PC-3 (cell line): ENCODE data around the gene EMD. TPM values are rescaled to one million over a fixed set of nuclear protein-coding genes. Genes with fewer than 3 reads are reported as not detected.

Source experiments
- ATAC-seq: fragments of 200-7000 bp; cut with Tn5 transposase; 2 replicates; pipeline ENCODE4 v1.9.1; 2020; ENCODE audit warnings: mild to moderate bottlenecking, moderate library complexity
- BruUV-seq: library from RNA; stranded (reverse); fragments of 400-500 nt; replicated peaks from 2 replicates; lab custom pipeline; 2021; lab: Mats Ljungman, UMichigan
- CTCF ChIA-PET: fragments of 300-600 bp; sonication (Branson Sonifier 250); formaldehyde crosslinking; loops from one replicate; lab custom pipeline; 2022; ENCODE audit warnings: antibody characterized with exemption; lab: Charles Lee
- POLR2A ChIA-PET: fragments of 300-600 bp; sonication (Branson Sonifier 250); formaldehyde crosslinking; loops from one replicate; lab custom pipeline; 2022; ENCODE audit warnings: antibody characterized with exemption; ENCODE audit not compliant: unreplicated experiment; lab: Charles Lee
- DNase-seq: peaks from one replicate; pipeline ENCODE4 v3.0.0-alpha.2; 2015
- H2AFZ ChIP-seq: fragments of 300-600 bp; sonication (generic); 2 replicates; pipeline ENCODE4 v1.6.0; 2016; ENCODE audit warnings: antibody characterized with exemption, low read length
- H3F3A ChIP-seq: fragments of 300-600 bp; sonication (generic); one replicate; pipeline ENCODE4 v1.6.0; 2017; ENCODE audit warnings: antibody characterized with exemption, low read length, control low read depth, mild to moderate bottlenecking; ENCODE audit not compliant: unreplicated experiment
- H3K27ac ChIP-seq: fragments of 300-600 bp; sonication (generic); 2 replicates; pipeline ENCODE4 v1.5.1; 2016; ENCODE audit warnings: mild to moderate bottlenecking, low read length
- H3K27me3 ChIP-seq: fragments of 300-600 bp; sonication (generic); 2 replicates; pipeline ENCODE4 v1.6.1; 2016; ENCODE audit warnings: low read length, mixed read lengths
- H3K36me3 ChIP-seq: fragments of 300-600 bp; sonication (generic); 2 replicates; pipeline ENCODE4 v1.6.1; 2016; ENCODE audit warnings: low read depth, mixed run types, low read length, mixed read lengths
- H3K4me1 ChIP-seq: fragments of 300-600 bp; sonication (generic); 2 replicates; pipeline ENCODE4 v1.5.1; 2016; ENCODE audit warnings: low read length; ENCODE audit not compliant: insufficient read depth
- H3K4me2 ChIP-seq: fragments of 300-600 bp; sonication (generic); 2 replicates; pipeline ENCODE4 v1.6.0; 2016; ENCODE audit warnings: low read length
- H3K4me3 ChIP-seq: fragments of 300-600 bp; sonication (generic); 2 replicates; pipeline ENCODE4 v1.5.1; 2016; ENCODE audit warnings: mild to moderate bottlenecking, low read length, mixed read lengths
- H3K79me2 ChIP-seq: fragments of 300-600 bp; sonication (generic); 2 replicates; pipeline ENCODE4 v1.6.1; 2017; ENCODE audit warnings: low read length, mixed read lengths
- H3K9ac ChIP-seq: fragments of 300-600 bp; sonication (generic); 2 replicates; pipeline ENCODE4 v1.6.0; 2016; ENCODE audit warnings: mild to moderate bottlenecking, low read length
- H3K9me2 ChIP-seq: fragments of 300-600 bp; sonication (generic); replicated peaks from 2 replicates; pipeline ENCODE4 v1.6.1; 2016; ENCODE audit warnings: mixed run types, low read length, mixed read lengths
- H3K9me3 ChIP-seq: fragments of 300-600 bp; sonication (generic); 2 replicates; pipeline ENCODE4 v1.6.1; 2016; ENCODE audit warnings: low read length, mixed read lengths
- H4K20me1 ChIP-seq: fragments of 300-600 bp; sonication (generic); 2 replicates; pipeline ENCODE4 v1.6.1; 2016; ENCODE audit warnings: low read length, mixed read lengths
- EZH2 ChIP-seq: fragments of 300-600 bp; sonication (generic); IDR thresholded peaks from one replicate; pipeline ENCODE4 v1.6.1; 2017; ENCODE audit warnings: antibody characterized with exemption, mild to moderate bottlenecking, low read length; ENCODE audit not compliant: unreplicated experiment
- EZH2phosphoT487 ChIP-seq: fragments of 300-600 bp; sonication (generic); IDR thresholded peaks from 2 replicates; pipeline ENCODE4 v1.6.1; 2018; ENCODE audit warnings: mild to moderate bottlenecking, antibody characterized with exemption, low read length, borderline replicate concordance
- intact Hi-C: fragments of 100-400 bp; cut with micrococcal nuclease; formaldehyde crosslinking; loops from 2 replicates; pipeline ENCODE4 v1.9.0; 2023
- total RNA-seq: library from RNA; depleted of rRNA; stranded (reverse); fragments of >200 nt; gene quantifications from 2 replicates; pipeline ENCODE4 v1.2.3, GENCODE V29; 2014
- TF ChIP-seq, protein P1 (sequence below): fragments of 300-600 bp; sonication (generic); conservative IDR thresholded peaks from 2 replicates; pipeline ENCODE4 v1.5.1; 2017; ENCODE audit warnings: antibody characterized with exemption, low read depth, mild to moderate bottlenecking, low read length

Gene EMD
- total RNA-seq, 1 experiment from 2014 or later, result 46.8 TPM

DNA sequence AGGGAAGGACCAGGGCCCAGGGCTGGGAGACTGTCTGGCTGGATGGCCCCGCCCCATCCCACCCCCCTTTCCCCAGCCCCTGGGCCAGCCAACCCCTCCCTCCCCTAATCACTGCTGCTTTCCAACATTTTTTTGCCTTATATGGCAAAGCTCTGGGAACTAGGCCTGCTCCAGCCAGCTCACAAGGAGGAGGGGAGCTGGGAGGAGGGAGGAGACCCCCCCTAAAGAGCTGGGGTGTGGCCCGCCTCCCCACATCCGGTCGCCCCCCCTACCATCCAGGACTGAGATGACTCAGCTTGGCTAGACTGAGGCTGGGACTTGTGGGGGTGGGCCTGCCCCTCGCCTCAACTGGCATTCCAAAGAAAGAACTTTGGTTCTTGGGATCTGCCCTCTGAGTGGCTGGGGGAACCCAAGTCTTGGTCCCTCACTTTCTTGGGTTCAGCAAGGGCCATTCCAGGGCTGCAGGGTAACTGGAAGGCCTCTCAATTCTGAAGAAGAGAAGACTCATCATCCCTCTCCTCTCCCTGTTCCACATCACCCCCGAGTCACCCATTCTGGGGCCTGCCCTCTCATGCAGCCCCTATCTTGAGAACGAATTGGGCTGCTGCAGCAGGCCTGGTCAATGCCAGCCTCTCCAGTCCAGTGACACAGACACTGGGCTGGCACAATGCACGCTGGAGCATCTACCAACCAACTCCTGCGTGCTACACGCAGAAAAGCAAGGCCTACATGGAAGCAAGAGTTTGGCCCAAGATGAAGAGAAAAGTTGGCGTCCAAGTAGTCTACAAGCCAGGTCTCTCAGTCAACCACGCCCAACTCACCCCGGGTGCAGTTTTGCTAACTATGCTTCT, 9.4 kb upstream of the EMD start:
- H4K20me1 ChIP-seq, result peaks cover 27% of the 10 kb centered on the region
- DNase-seq, result peak; percentile 92

DNA sequence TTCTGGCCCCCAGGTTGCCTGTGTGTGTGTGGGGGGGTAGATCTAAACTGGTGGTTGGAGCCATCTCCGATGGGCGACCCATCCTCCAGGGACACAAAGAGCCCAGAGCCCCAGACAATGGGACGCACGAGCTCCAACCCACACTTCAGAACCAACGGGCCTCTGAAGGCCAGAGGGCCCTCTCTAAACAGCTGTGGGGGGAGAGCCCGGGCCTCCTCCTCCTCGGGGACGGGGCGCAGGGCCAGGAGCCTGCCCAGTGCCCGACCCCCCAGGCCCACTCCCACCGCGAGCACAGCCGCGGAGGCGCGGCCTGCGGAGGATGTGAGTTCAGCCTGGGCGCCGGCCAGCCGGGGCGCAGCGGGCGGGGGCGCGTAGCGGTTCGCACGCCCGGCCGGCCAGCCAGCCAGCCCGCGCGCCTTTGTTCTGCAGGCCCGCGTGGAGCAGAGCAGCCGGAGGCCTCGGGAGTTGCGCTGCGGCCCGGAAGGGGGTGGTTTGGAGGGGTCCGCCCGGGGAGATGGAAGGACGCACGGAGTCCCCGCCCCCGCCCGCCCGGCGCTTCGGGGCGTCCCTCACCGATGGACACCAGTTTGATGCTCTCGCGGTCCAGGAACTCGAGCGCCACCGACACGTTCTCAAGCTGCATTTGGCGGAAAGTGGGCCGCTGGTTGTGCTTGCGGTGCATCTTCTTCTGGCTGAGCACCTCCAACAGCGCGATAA, 8.6 kb upstream of the EMD start:
- no peaks in the 10 kb centered on the region for H3F3A ChIP-seq
- H3K9me3 ChIP-seq, result no peaks in the 10 kb centered on the region
- H3K36me3 ChIP-seq, result peaks cover 31% of the 10 kb centered on the region
- ATAC-seq, result no peak
- peak overlapping the region; percentile 83 for H3K4me3 ChIP-seq
- H3K9me2 ChIP-seq, result no peaks in the 10 kb centered on the region
- POLR2A ChIA-PET, result interaction anchor here (0.5 to 0.7 kb wide), 3 partner anchors 13 to 174 kb away, joined by 3 to 4 read pairs (median 3); no protein-coding TSS in a partner anchor
- BruUV-seq, result no TSS peak
- CTCF ChIA-PET, result no interaction called here
- H3K27me3 ChIP-seq, result no peaks in the 10 kb centered on the region
- peak overlapping the region; percentile 94 for H3K4me2 ChIP-seq
- H3K9ac ChIP-seq, result peak overlapping the region; percentile 91
- peak overlapping the region; percentile 97 for H3K27ac ChIP-seq
- H3K79me2 ChIP-seq, result peaks cover 88% of the 10 kb centered on the region
- no peak overlapping the region for H2AFZ ChIP-seq
- no peak for TF ChIP-seq EZH2phosphoT487
- TF ChIP-seq, protein P1, sequence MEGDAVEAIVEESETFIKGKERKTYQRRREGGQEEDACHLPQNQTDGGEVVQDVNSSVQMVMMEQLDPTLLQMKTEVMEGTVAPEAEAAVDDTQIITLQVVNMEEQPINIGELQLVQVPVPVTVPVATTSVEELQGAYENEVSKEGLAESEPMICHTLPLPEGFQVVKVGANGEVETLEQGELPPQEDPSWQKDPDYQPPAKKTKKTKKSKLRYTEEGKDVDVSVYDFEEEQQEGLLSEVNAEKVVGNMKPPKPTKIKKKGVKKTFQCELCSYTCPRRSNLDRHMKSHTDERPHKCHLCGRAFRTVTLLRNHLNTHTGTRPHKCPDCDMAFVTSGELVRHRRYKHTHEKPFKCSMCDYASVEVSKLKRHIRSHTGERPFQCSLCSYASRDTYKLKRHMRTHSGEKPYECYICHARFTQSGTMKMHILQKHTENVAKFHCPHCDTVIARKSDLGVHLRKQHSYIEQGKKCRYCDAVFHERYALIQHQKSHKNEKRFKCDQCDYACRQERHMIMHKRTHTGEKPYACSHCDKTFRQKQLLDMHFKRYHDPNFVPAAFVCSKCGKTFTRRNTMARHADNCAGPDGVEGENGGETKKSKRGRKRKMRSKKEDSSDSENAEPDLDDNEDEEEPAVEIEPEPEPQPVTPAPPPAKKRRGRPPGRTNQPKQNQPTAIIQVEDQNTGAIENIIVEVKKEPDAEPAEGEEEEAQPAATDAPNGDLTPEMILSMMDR, result no peak
- no peak for TF ChIP-seq EZH2
- peaks cover 27% of the 10 kb centered on the region for H4K20me1 ChIP-seq
- H3K4me1 ChIP-seq, result peaks cover 36% of the 10 kb centered on the region
- DNase-seq, result no peak
- intact Hi-C loops, result loop anchor here (10.0 kb wide), 1 partner anchor 396 kb away; the partner anchor contains the start of genes HCFC1 and TMEM187

More for the DNA sequence above, 9.4 kb upstream of the EMD start:
- peaks cover 30% of the 10 kb centered on the region for H3K4me1 ChIP-seq
- peak; percentile 20 for ATAC-seq
- CTCF ChIA-PET, result interaction anchor here (0.6 kb wide), 1 partner anchor 12 kb away, joined by 4 read pairs; no protein-coding TSS in a partner anchor
- H3K27ac ChIP-seq, result peak overlapping the region; percentile 97
- peak overlapping the region; percentile 83 for H3K4me3 ChIP-seq
- no peaks in the 10 kb centered on the region for H3K9me3 ChIP-seq
- TSS peak; percentile 96 for BruUV-seq
- H3K27me3 ChIP-seq, result no peaks in the 10 kb centered on the region
- peaks cover 87% of the 10 kb centered on the region for H3K79me2 ChIP-seq
- intact Hi-C loops, result loop anchor here (10.0 kb wide), 1 partner anchor 395 kb away; the partner anchor contains the start of genes HCFC1 and TMEM187
- peak overlapping the region; percentile 94 for H3K4me2 ChIP-seq
- peaks cover 33% of the 10 kb centered on the region for H3K36me3 ChIP-seq
- peak overlapping the region; percentile 91 for H3K9ac ChIP-seq
- no peak overlapping the region for H2AFZ ChIP-seq
- H3K9me2 ChIP-seq, result no peaks in the 10 kb centered on the region
- no peaks in the 10 kb centered on the region for H3F3A ChIP-seq
- POLR2A ChIA-PET, result interaction anchor here (0.5 to 0.8 kb wide), 3 partner anchors 9 to 253 kb away, joined by 3 to 5 read pairs (median 5); partner anchors contain the start of gene EMD
- no peak for TF ChIP-seq EZH2
- TF ChIP-seq, protein P1, result no peak
- TF ChIP-seq EZH2phosphoT487, result no peak
